Activated CD4-positive, alpha-beta T cell treated with anti-CD3 and anti-CD28 coated beads, Interleukin-10, Interleukin-2, amounts not matched to agents 100 ng/mL and 50 ng/mL, durations not matched to agents 16 hours and 8 hours (primary cell): Measurements from ENCODE around the gene RBBP8NL.
A peak's percentile ranks its signal among the peaks of the same experiment; 100 is the strongest.

Experiments
- DNase-seq: peaks from one replicate; pipeline ENCODE4 v3.0.0-alpha.2; 2020

The RBBP8NL gene

DNA sequence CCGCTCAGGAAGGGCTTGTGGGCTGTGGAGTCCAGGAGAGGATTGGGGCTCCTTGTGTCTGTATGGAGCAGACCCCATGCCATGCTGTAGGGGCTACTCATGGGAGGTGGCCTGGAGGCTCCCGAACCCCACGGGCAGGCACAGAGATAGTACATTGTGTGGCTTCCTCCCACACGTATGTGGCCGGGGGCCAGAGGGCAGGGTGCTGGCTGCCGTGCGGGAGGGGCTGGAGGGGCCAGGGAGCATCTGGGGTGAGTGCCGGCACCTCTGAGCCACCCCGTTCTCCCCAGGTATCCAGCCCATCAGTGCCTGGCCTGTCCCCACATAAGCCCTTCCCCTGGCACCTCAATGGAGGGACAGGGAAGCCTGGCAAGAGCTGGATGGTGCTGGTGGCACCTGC lies 7.6 kb downstream of the RBBP8NL start:
- no peak for DNase-seq

DNA sequence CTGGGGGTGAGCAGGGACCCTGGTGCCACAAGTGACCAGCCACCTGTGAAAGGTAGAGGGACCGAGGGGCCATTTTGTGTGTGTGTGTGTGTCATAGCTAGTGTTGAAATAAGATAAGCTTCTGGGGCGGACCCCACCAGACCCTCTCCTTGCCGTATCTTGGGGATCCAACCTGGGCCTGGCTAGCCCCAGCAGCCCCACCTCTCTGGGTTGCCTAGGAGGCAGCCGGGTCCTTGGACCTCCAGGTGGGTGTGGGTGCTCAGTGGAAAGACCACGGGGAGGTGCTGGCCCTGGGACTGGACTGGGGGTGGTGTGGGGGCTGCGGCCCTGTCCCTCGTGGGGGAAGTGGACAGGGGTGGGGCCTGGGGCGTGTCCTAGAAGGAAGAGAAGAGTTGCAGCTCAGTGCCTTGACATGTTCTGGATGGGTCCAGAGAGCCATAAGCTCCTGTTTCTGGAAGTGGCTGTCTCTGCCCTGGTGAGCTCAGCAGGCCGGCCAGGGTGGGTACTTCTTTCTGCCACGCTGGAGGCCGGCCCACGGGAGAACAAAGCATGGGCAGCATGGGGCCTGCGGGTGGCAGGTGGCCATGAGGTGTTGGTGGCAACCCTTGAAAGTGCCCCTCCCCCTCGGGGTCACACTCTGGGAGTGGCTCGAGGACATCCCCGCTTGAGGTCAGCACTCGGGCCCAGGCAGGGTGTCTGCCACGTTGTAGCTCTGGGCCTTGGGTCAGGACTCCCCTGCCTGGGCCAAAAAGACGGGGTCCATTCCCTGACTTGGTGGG lies 8.4 kb downstream of the RBBP8NL start:
- no peak for DNase-seq

DNA sequence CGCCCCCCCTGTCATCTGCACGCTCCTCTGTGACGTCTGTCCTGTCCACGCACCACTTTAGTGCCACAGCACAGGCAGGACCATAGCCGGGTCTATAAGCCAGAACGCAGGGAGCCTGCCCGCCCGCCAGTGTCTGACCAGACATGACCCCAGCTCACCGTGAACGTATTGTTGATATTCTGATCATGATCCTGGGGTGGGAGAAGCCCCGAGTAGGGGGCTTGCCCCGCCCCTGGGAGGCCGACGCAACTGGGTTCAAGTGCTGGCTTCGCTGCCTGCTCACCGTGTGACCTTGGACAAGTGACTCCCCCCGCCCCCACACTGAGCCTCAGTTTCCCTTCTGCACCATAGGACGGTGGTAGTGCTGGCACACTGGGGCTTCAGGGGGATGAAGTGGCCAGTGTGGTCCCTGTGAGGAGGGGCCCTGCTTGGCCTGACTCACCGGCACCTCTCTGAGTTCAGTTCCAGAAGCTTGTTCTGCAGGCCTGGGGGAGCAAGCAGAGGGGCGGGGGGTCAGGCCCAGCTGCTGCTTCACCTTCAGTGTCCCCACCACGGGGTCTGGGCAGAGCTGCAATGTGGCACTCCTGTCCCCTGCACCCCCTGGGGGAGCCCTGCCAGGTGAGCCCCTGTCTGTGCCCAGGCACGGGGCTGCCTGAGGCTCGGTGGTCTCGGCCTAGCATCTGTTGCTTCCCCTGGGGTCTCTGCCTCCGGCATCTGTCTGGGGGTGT lies 9.2 kb downstream of the RBBP8NL start:
- no peak for DNase-seq

DNA sequence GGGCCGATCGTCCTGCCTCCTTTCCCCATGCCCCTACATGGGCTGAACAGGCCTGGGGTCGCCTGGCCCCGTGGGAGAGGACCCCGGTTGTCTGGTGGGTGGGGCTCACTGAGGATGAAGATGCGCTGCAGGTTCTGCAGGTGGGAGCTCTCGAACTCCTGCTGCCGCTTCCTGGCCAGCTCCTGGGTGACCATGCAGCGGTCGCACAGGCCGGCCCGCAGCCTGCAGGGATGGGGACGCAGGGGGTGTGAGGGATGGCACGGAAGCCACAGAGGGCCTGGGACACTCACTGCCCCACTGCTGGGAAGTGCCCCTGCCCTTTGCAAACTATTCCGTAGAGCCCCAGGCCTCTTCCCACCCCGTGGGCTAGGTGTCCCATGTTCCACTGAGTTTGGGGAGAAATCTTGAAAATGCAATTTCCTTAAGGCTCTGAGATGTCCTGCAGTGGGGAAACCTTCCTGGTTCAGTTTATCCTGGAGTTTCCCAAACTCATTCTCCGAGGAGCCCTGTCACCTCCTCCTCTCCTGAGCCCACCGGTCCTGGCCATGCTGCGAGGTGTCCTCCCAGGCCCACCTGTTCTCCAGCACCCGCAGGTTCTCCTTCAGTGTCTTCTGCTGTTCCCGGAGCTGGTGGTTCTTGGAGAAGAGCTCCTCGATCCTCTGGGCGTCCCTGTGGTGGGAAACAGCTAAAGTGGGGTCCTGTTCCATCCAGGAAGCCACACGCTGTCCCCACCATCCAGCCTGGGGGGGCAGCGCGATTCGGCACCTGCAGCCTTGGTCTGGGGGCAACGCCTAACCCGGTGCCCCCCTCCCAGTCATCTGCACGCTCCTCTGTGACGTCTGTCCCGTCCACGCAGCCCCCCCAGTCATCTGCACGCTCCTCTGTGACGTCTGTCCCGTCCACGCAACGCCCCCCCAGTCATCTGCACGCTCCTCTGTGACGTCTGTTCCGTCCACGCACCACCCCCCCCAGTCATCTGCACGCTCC lies 10.4 kb downstream of the RBBP8NL start:
- no peak for DNase-seq

DNA sequence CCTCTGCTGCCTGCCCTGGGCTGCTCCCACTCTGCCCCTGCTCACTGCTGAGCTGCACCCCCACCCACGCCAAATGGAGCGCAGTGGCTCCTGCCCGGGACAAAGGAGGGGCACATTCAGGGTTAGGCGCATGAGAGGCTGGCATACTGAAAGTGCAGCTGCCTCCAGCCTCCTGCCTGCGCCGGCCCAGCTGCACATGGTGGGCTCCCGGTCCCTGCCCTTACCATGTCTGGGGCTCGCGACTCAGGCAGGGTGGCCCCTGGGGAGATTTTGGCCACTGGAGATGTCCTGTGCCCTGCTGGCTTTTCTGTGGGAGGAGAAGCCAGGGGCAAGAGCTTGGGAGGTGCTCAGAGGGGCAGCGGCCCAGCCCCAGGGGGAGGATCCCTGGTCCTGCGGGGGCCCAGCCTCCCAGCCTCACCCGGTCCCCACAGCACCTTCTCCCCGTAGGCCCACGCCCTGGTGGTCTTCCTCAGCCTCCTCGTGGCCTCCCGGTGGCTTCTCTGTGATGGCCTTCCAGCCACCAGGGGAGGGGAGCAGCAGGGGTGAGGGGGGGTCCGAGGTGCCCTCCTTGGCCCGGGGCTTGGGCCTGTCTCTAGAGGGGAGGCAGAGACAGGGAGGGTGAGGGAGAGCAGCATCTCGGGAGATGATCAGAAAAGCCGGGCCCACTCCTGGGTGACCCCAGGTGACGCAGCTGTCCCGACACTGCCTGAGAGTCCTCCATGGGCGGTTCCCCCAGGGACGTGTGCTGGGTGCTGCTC lies 11.8 kb downstream of the RBBP8NL start:
- no peak for DNase-seq

DNA sequence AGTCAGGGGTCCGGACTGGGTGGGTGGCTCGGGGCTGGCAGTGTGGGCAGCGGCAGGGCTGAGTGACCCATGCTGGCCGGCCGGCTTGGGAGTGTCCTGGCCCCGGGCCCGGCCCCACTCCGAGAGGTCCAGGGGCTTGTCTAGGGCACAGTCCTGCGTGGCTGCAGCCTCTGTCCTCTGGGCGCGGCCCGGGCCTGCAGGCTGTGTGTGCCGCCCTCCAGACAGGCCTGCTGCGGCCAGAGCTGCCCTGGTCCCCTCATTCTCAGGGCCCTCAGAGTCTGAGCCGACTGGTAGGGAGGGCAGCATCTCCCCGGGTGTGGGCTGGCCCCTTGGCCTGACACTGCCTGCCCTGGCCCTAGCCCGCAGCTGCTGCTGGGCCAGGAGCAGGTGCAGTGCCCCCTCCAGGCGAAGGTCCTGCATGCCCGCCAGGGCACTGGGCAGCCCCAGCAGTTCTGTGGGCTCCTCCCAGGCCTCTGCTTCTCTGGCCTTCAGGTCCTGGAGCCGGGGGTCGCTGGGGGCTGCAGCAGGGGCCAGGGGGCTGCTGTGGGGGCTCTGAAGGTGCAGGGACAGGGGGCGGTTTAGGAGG lies 13.3 kb downstream of the RBBP8NL start:
- DNase-seq: no peak

DNA sequence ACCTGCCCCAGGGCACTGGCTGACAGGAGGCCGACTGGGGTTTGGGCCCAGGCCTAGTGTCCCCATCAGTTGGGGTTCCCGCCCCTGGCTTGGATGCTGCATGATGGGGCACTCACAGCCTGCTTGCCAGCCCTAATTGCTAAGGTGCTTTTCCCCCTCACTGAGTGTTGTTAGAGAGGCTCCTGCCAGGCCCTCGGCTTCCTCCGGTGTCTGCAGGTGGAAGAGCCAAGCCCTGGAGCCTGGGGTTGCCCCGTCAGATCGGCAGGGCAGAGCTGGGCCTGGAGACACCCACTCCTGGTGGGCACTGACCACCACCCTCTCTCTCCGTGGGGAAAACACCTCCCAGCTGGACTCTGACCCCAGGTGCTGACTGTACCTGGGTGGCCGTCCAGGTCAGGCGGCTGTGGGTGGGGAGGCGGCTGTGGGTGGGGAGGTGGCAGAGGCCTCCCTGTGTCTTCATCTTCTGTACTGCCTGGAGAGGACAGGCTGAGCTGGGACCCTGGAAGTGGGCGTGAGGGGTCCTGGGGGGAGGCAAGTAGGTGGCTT lies 14.2 kb downstream of the RBBP8NL start:
- DNase-seq: no peak

DNA sequence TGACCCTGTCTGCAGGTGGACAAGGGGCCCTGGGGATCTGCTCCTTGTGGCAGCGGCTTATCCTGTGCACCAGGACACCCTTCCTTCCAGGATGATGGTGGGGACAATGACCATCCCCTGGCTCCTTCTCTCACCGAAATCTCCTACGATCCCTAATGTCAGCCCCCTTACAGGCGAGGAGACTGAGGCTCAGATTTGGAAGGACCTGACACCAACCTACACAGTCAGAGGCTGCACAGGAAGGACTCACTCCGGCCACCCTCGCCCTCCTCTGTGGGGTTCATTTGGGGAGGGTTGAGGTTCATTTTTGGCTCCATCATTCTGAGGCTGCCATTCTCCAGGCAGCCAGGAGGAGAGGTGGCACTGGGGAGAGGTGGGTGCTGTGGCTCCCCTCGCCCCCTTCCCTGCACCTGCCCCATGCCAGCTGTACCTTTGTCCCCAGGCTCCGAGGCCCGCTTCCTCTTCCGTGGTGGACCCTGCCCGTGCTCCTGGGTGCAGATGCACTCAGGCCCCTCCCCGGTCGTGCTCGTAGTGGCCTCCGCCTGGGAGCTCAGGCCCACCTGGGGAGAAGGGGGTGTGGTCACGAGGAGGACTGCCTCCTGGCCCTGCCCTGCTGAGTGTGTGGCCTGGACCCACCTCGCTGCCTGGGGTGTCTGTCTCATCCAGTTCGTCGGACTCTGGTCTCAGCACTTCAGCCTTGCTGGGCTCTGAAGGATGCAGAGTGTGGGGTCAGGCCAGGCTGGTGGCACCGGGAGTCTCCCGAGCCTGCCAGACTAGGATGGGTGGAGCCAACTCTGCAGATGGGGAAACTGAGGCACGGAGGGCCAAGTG lies 14.9 kb downstream of the RBBP8NL start:
- no peak for DNase-seq

DNA sequence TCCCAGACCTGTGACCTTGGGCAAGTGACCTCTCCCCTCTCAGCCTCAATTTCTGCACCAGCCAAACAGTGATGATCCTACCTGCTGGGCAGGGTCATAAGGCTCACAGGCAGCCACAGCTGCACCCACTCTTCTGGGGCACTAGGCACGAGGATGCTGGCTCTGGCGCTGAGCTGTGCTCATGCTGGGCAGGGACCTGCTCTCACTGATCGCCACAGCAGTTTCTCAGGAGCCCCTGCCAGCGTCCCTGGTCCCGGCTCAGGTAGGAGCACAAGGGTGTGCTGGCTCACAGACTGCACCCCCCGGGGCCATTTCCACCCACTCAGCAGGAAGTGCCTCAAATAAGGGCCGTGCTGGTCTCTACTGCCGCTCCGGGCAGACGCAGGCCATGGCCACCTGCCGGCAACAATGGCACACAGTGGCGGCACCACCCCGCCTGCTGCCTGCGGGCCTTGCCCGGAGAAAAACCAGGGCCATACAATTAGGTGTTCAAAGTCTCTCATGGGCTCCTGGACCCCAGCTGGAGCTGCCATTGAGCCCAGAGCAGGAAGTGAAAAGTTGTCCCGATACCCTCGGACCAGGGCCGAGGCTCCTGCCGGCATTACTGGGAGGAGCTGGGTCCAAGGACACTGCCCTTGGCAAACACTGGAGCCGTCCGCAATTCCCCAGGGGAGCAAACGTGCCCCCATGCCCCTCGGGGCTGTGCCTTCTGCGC lies 15.7 kb downstream of the RBBP8NL start:
- DNase-seq: no peak

DNA sequence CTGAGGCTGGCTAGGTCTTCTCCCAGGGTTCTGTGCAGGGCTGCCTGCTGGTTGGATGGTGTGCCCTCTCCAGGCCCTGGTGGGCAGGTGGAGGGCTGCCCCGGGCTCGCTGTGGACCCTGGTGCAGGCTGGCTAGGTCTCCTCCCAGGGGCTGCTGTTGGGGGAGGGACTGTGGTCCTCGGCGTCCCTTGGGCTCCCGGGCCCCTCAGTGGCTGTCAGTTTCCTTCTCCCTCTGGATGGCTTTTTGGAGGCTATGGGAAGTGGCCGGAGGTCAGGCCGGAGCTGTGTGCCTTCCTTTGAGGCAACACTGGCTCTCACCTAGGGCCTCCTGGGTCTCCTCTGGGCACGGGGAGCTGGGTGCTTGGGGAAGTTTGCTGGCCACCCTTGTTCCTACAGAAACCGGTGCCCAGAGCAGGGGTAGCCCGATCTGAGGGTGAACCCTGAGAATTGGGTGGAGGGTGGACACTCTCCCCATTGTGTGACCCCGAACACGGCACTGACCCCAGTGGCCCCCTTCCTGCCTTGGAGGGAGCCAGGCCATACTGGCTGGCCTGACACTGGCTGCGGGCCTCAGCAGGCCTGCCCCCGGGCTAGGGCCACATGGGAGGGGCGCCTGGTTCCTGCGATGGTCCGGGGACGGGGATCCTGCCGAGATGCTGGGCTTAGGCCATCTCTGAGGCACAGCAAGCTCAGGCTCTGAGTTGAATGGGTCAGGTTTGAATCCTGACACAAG lies 16.4 kb downstream of the RBBP8NL start:
- DNase-seq: no peak

DNA sequence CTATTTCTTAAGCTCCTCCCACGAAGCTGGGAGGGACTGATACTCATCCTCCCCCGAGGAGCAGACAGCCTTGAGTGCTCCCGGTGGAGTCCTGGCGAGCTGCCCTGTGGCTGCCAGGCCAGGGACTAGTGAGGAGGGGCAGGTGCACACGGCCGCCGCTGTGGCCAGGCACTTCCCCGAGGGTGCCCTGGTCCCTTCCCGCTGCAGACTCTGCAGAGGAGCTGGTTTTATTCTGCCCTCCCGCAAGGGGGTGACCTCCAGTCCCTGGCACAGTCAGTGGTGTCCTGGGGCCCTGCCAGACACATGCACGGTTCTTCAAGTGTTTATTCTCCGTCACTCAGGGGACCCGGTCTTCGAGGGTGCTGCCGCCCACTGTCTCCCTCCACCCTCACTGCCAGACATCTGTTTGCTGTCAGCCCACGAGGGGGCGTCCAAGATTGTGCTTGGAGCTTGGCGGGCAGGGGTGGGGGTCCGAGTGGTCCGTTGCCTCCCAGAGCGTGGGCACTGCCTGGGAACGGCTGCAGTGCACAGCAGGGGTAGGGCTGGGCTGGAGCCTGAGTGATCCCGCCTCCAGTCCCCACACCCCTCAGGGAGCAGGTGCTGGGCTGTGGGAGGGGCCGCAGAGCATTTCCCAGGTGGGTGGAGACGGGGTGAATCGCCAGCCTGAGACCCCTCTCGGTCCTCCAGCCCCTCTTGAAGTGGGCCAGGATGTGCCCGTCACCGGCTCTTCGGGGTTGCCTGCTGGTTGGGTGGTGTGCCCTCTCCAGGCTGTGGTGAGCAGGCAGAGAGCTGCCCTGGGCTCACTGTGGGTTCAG lies 17.2 kb downstream of the RBBP8NL start:
- peak; percentile 48 for DNase-seq

DNA sequence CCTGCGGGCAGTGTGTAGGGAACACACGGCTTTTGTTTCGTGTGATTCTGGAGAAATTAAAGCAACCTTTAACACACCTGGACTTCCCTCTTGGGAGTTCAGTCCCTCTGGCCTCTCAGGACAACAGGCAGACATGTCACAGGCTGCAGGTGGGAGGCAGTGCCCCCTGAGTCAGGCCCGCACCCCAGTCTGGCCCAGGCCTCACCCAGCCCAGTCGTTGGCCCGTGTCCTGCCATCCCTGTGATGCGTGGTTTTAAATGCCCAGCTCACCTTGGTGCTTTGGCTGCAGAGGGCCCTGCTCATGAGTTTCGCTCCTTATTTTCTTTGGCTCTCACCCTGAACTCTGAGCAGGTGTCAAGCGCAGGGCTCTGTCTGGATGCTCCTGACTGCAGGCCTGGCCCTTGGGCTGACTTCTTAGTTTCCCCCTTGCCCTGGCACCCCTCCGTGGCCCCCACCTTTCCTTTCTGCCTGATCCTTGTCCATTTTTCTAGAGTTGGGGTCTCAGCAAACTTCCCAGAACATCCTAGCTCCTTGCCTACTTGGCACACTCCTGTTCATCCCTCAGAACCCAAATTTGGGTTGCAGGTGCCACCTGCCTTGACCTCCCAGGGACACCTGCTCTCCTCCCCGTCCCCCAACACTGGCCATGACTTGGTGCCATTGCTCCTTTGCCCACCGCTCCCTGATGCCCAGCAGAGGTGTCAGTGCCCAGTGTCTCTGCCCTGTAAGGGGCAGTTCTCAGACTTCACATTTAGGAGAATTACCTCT lies 18.1 kb downstream of the RBBP8NL start:
- DNase-seq: no peak

DNA sequence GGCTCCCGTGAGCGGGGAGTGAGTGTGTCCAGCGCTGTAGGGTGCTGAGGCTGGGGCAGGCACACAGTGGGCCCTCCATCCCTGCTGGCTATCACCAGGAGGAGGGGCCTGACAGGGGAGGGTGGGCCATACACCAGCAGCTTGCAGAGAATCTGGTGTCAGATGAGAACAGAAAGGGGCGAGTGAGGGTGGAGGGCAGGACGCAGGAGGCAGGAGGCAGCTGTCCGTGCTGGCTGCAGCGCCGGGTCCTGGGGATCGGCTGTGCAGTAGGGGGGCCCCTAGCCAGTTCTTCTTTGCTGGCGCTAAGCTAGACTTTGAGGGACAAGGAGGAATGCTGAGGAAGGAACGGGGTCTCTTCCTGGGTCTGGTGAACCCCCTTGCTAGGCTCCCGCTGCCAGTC lies 18.7 kb downstream of the RBBP8NL start:
- DNase-seq: no peak

DNA sequence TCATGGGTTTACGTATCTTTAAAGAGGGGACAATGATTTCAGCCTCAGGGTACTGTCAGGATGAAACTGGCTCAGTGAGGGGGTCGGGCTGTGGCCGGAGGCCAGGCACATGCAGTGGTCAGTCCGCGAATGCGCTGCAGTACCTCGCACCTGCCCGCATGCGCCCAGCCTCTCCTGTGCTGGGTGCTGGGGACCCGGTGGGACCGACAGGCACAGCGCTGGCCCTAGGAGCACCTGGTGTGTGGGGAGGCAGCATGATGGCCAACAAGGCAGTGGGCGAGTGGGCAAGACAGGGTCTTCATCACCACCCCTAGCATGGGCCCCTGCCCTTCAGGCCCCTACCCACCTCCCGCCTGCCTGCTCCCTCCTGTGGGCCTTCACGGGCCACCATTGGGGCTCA lies 19.3 kb downstream of the RBBP8NL start:
- DNase-seq: no peak

DNA sequence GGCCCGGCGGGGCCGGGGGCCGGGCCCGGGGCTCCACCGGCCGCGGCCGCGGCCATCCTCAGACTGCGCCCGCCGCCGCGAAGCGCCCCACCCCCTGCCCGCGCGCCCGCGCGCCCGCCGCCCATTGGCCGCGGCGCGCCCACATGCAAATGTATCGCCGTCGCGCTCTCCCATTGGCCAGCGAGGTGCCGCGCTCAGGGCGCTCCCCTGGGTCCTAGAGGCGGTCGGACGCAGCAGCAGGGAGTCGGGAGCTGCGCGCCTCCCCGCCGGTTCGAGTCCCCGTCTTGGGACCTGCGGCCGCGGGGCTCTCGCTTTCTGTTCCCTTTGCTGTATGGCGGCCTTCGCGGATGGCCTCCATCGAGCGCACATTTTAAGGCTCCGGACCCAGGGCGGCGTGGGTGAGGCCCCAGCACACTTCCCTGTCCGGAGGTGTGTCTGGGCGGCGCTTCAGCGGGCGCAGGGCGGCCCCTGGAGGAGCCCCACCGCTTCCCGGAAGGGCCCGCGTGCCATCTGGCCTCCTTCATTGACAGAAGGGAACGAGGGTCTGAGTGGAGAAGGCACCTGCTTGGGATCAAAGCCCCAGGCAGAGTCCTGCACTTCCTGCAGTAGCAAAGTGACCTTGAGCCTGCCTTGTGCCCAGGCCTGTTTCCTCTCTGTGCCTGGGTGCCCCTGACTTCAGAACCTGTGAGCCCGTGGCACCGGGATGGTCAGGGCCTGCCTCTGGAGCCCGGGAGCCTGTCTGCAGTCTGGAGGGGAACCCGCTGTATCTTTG lies 19.9 kb downstream of the RBBP8NL start, which contains the start of gene CABLES2:
Gene CABLES2 (minus strand): TSS at position 65 of the 772 bp plus-strand sequence. CDS start 9 bp downstream, at position 56.
- DNase-seq: peak; percentile 96

DNA sequence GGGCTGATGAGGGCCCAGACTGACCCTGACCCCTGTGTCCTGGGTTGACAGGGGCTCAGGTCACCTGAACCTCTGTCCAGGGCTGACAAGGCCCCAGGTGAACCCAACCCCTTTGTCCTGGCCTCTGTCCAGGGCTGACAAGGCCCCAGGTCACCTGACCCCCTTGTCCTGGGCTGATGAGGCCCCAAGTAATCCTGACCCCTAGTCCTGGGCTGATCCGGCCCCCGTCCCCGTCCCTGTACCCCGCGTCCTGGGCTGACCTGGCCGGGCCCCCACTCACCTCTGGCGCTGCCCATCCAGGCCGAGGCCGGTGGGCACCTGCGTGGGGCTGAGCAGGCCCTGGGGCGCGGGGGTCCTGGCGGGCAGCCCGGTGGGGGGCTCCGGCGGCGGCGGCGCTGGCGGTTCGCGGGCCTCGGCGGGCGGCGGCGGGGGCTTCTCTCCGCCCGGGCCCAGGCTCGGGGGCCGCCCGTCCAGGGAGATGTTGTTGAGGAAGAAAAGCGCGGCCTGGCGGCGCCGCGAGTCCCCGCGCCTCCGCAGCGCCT lies 20.6 kb downstream of the RBBP8NL start:
- DNase-seq: no peak
